ENCODE measurements around the gene ARHGAP42.
"Not testable (repeated sequence)": the region's sequence is repeated elsewhere in the genome, so short reads cannot be mapped to it uniquely, and the experiment has no call there.

ARHGAP42 gene

GRCh38 chr11:100687054-100687629 is at the start of gene ARHGAP42:
Gene ARHGAP42 (plus strand): TSS chr11:100687288. CDS start chr11:100687679, 391 bp downstream.
- DNase-seq (ENCODE audit: low spot score) (peak; percentile 35), FAIRE-seq (no peak)

- FAIRE-seq (no peak), DNase-seq (ENCODE audit: low spot score) (no peak)
Observed at GRCh38 chr11:100637706-100638105, 49.4 kb upstream of the ARHGAP42 start.

GRCh38 chr11:100638648-100639047 is 48.4 kb upstream of the ARHGAP42 start:
- DNase-seq (ENCODE audit: low spot score): no peak
- FAIRE-seq: no peak

DNA sequence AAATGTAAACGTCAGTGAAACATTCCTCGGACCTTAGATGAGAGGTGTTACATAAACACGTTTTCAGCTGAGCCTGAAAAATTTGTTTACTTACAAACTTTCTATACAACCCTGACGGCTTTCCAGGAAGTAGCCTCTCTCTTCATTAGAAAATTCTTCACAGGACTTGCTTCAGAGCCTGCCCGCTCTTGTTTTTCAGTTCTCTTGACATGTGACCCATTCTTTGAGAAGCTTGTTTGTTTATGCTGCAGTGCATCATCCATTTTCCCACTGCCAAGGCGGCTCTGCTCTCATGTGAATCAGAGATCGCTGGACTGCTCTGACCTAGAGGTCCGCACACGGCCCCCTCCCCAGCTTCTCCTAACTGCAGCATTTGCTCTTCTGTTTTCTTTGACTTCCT is 47.9 kb upstream of the ARHGAP42 start:
- no peak for DNase-seq (ENCODE audit: low spot score)
- FAIRE-seq: no peak

- FAIRE-seq (no peak), DNase-seq (ENCODE audit: low spot score) (no peak)
Observed at GRCh38 chr11:100640071-100640470, 47.0 kb upstream of the ARHGAP42 start.

DNA sequence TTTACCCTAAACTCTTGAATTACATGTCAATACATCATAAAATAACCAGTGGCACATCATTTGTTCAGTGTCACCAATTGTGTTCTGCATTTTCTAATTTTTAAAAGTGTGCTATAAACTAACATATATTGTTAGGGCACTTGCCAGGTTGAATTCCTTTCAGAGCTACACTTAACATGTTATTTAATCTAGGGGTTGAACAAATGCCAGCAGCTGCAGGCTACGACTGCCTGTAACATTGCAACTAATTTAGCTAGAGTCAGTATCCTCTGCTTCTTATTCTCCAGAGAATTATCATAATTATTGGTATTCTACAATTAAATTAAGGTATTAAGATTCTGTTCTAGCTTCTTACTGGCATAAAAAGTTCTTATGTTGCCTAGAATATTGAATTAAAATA is 46.4 kb upstream of the ARHGAP42 start:
- DNase-seq (ENCODE audit: low spot score): no peak
- FAIRE-seq: no peak

- no peak for FAIRE-seq
- DNase-seq (ENCODE audit: low spot score): no peak
Observed at GRCh38 chr11:100641456-100641855, 45.6 kb upstream of the ARHGAP42 start.

- FAIRE-seq: no peak
Observed at GRCh38 chr11:100646545-100646944, 40.5 kb upstream of the ARHGAP42 start.

GRCh38 chr11:100647861-100648260 is 39.2 kb upstream of the ARHGAP42 start:
- FAIRE-seq (no peak), DNase-seq (ENCODE audit: low spot score) (no peak)

More at GRCh38 chr11:100646545-100646944, 40.5 kb upstream of the ARHGAP42 start:
- DNase-seq (ENCODE audit: low spot score): no peak

GRCh38 chr11:100663583-100663982 is 23.5 kb upstream of the ARHGAP42 start:
- FAIRE-seq: no peak
- DNase-seq (ENCODE audit: low spot score): no peak

DNA sequence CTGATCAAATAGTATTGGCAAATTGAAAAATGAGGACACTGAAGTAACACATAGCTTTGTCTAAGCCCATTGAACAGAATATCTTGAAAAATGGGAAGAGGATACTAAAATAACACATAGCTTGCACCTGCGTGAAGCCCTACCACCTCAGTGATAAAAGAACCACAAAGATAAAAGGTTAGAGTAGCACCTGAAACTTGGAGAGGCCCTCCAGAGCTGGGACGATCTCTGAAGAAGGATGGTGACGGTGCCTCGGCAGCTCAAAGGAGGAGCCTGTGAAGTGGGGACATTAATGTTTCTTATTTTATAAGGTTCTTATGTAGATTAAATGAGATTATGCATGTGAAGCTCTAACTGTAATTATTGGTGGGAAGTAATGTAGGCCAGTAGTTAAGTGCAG is 23.1 kb upstream of the ARHGAP42 start:
- no peak for DNase-seq (ENCODE audit: low spot score)
- FAIRE-seq: no peak

- not testable (repeated sequence) for DNase-seq (ENCODE audit: low spot score)
Observed at GRCh38 chr11:100666816-100667215, 20.3 kb upstream of the ARHGAP42 start.

GRCh38 chr11:100667449-100667848 is 19.6 kb upstream of the ARHGAP42 start:
- FAIRE-seq: no peak
- no peak for DNase-seq (ENCODE audit: low spot score)

More at GRCh38 chr11:100666816-100667215, 20.3 kb upstream of the ARHGAP42 start:
- not testable (repeated sequence) for FAIRE-seq

GRCh38 chr11:100670140-100670539 is 16.9 kb upstream of the ARHGAP42 start:
- FAIRE-seq (no peak), DNase-seq (ENCODE audit: low spot score) (no peak)

- FAIRE-seq: no peak
- DNase-seq (ENCODE audit: low spot score): no peak
Observed at GRCh38 chr11:100671471-100671870, 15.6 kb upstream of the ARHGAP42 start.

DNA sequence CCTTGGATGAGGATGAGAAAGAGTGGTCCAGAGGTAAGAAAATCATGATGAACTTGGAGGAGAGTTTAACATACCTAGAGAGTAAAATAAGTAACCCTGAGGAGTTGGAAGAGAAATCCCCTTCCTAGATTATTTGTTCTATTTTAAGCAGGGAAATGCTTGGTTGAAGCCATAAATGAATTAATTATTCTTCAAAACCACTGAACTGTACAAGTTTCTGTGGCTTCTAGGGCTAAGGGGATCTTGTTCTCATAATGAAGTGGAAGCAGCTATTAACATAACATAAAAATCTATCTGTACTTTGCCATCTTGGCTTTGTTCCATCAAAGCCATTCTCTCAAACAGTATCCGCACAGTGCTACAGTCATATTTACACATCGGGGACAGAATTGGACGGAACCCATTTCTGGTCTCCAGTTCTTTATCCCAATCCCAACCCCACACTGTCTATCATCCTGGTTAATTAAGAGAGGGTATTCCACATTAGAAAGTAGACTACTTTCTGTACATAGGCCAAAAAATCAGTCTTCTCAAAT is 14.5 kb upstream of the ARHGAP42 start:
- peak; percentile 28 for FAIRE-seq
- no peak for DNase-seq (ENCODE audit: low spot score)

DNA sequence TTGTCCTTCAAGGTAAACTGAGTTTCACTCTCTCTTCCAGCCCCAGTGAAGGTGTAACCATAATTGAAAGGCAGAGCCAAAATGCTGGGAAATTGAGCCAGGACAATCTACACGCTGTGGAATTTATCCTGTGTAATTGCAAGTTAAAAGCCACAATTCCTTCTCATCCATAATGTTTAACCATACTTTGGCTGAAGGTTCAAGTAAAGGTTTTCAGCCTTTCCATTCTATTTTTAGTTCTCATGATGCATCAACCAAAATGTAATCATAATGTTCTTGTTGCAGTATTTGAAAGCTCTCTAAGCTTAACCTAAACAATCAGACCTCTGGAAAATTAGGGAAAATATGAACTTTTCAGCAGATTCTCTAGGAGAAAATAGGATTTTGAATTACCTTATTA is 14.0 kb upstream of the ARHGAP42 start:
- peak; percentile 76 for FAIRE-seq
- DNase-seq (ENCODE audit: low spot score): no peak

GRCh38 chr11:100674212-100674611 is 12.9 kb upstream of the ARHGAP42 start:
- FAIRE-seq: no peak
- no peak for DNase-seq (ENCODE audit: low spot score)

GRCh38 chr11:100675115-100675650 is 11.9 kb upstream of the ARHGAP42 start:
- FAIRE-seq: no peak
- DNase-seq (ENCODE audit: low spot score): no peak

DNA sequence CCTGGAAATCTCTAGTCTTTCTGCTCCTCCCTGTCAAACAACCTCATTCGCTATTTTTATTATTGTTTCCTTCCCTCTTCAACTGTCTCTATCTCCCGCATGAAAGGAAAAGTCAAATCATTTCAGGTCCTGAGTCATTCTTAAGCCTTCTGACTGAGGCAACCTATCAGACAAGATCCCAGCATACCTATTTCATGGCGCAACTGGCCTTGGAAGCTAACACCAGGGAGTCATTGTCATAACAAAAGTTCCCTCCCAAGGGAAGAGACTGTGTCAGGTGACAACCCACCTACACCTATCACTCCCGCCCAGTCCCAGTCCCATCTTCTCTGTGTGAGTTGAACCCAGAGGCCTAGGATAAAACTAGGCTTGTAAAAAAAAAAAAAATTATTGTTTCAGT is 10.2 kb upstream of the ARHGAP42 start:
- DNase-seq (ENCODE audit: low spot score): no peak
- FAIRE-seq: no peak

DNA sequence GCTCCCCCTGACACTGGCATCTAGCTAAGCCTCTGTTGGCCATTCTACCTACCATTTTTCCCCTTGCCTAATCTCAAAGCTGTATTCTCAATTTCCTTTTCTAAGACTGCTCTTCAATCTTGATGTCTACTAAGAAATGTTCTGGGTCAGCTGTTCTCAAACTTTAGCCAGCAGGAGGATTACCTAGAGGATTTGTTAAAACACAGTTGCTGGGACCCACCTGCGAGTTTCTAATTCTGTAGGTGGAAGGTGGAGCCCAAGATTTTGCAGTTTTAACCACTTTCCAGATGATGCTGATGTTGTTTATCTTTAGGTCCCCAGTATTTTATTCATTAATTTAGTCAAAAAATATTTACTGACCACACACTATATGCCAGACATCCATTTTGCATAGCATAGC is 9.3 kb upstream of the ARHGAP42 start:
- no peak for FAIRE-seq

DNA sequence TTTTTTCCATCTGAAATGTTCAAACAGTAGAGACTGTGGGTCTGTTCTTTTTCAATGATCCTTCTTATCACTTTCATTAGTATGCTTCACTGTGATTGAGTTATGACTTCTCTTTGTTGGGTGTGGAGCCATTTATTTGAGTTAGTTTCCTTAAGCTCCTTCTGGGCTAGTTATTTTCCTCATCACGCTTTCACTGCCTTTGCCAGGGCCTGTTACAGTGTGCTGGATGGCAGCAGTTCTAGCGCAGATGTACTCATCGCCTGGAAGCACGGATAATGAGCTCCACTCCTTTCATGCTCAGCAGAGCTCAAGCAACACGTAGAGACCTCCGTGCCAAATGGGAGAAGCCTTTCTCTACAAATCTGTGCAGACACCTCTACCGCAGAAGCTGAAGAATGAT is 7.0 kb upstream of the ARHGAP42 start:
- FAIRE-seq (no peak), DNase-seq (ENCODE audit: low spot score) (no peak)

More for the DNA sequence above, 9.3 kb upstream of the ARHGAP42 start:
- DNase-seq (ENCODE audit: low spot score): no peak

- peak; percentile 13 for DNase-seq (ENCODE audit: low spot score)
- FAIRE-seq: no peak
Observed at GRCh38 chr11:100681064-100681502, 6.0 kb upstream of the ARHGAP42 start.

All from RCC 7860 (cell line).